GM12874 (cell line): ENCODE measurements around the gene FPGT.

Experiments used
- CTCF ChIP-seq: IDR thresholded peaks from 2 replicates; pipeline ENCODE4 v1.5.1; 2011; ENCODE audit warnings: low read depth, mild to moderate bottlenecking, control low read depth, low read length, moderate library complexity; ENCODE audit not compliant: insufficient read depth

FPGT gene

GRCh38 chr1:74236440-74236839, 38.4 kb downstream of the FPGT start:
- no peak for TF ChIP-seq CTCF

- TF ChIP-seq CTCF, result no peak
Measured at GRCh38 chr1:74237035-74237434, 39.0 kb downstream of the FPGT start.

GRCh38 chr1:74237787-74238186, 39.7 kb downstream of the FPGT start:
- TF ChIP-seq CTCF, result no peak

GRCh38 chr1:74245168-74245772, 47.2 kb downstream of the FPGT start:
- no peak for TF ChIP-seq CTCF

- no peak for TF ChIP-seq CTCF
Measured at GRCh38 chr1:74246315-74246714, 48.3 kb downstream of the FPGT start.

- TF ChIP-seq CTCF, result no peak
Measured at GRCh38 chr1:74247881-74248528, 50.0 kb downstream of the FPGT start.
